ELF-1 (cell line): ENCODE results near the gene LRRC46.

Experiments
- DNase-seq: peaks from one replicate; pipeline ENCODE4 v3.0.0-alpha.2; 2016; ENCODE audit warnings: low read depth, low spot score

Gene LRRC46

DNA sequence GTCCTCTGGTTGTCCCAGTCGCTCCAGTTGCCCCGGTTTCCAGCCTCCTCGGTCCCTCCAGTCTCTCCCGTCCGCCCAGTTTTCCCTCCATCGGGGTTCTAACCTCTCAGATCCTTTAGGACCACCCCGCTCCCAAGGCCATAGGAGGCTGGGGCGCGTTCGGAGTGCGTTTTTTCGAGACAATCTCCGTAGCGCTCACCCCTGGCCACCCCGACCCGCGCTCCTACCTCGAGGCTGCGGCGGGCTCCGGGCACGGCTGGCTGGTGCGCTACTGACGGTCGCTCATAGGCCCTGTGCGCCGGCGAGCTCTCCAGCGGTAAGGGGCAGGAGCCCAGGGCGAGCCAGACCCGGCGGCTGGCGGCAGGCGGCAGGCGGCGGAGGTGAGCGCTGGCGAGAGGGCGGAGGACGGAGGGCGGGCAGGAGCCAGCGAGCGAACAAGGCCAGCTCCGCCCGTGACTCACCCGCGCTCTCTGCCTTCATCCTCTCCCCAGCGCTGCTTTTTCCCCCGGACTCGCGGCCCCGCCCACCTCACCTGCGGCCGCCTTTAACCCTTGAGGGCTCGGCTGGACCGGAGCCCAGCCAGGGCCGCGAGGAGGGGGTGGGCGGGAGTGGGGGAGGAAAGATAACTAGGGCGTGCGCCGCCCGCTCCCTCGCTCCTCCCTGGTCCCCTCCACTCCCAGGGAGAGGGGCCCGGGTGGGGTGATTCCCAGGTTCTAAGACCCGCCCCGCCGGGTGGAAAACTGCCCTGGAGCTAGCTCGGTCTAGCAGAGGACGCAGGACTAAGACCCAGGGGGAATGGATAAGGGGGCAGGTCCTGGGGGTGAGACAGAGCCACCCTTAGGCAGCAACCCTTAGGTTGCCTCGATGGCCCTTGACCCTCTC lies 19.5 kb downstream of the LRRC46 start, which contains the start of gene SP6:
SP6 (minus strand) TSS at position 472 of the 882 bp plus-strand sequence. CDS start 2,734 bp downstream, outside the sequence.
- peak; percentile 93 for DNase-seq

DNA sequence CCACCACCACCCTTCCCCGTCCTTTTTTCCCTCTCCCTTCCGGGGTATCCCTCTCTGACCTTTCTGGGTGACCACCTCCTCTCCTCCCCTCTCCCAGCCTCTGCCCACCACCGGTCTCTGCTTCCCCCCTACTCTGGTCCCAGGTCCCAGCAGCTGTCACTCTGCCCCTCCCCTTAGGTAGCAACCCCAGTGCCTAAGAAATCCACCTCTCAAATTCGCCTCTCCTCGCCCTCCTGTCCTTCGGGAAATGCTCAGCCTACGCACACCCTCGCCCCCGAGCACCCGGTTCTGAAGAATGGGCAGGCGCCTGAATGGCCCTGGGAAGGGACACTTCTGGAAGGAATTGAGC lies 20.3 kb downstream of the LRRC46 start:
- no peak for DNase-seq

DNA sequence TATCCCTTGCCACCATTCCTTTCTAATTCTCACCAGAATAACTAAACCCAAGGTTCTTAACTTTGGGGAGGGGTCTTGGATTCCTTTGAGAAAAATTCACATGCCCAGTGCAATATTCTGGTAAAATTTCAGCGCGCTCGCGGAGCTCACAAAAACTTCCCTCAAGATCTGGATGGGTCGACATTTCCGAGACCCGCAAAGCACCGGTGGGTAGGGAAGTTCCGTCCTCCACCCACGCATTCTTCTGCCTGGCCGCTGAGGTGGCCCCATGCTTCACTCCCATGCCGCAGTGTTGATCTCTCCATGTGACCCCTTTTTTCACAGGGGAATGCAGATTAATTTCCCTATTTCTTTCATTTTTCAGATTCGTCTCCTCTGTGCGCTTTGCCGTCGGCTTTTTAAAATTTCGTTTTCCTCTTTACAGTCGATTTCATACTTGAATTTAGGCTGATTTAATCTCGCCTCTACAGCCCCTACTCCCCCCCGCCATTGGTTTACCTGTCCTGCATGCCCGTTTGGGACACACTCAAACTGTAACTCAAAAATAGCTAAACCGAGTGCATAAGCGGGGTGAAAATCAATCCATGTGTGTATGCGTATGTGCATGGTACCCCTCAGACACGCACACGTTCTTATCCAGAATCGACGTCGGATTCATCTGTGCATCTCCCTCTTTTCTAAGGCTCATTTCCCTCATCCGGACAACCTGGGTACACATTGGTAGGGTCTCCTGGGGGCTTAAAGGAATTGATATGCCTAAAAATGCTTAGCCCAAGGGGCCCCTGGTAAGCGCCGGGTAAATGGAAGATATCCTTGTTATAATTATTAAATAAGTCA lies 20.9 kb downstream of the LRRC46 start:
- DNase-seq = no peak

DNA sequence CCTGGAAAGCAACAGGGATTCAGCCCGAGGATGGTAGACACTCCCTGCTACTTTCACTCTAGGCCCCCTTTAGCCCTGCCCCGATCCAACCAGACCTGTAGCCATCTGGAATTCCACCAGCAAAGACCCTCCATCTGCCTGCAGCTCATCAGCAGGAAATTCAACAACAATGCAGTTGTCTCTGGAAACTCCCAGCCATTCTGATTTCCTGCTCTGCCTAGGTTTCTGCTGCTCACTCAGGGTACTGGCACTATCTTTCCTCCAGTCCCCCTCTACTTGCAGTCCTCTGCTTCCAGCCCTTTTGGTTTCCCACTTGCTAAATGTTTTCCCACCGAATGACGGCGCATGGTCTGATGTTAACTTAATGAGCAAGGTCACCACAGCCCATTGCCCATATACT lies 22.1 kb downstream of the LRRC46 start:
- DNase-seq = no peak

DNA sequence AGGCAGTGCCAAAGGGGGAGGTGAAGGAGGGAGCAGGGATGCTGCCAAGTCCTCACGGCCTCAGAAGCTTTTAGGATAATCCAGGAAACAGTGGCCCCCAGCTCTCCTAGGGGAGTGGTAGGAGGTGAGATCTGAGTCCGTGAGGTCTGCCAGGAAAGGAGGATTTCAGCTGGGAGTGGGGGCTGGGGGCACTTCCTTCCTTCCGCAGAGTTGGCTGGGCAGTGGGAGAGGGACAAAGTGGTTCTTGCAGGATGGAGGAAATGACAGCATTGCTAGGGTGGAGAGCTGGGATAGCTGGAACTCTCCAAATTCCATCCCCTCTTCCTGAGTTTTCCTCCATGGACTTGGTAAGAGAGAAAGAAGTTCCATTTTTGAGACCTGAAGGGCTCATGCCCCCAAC lies 24.3 kb downstream of the LRRC46 start:
- no peak for DNase-seq

DNA sequence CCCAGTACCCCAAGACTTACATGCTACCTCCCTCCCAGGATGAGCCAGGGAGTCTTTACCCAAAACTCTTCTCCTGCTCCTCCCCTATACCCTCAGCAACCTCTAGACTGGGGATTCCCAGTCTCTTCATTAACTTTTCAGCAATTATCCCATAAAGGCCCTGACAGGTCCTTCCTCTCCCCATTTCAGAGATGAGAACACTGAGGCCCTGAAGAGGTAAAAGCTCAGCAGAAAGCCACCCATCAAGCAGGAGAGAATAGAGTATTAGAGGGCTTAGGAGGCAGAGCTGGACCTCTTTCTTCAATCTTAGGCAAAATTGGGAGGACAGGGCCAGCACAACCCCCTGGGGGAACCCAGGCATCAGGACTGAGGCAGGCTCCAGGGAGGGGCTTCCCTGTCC lies 25.4 kb downstream of the LRRC46 start:
- no peak for DNase-seq

DNA sequence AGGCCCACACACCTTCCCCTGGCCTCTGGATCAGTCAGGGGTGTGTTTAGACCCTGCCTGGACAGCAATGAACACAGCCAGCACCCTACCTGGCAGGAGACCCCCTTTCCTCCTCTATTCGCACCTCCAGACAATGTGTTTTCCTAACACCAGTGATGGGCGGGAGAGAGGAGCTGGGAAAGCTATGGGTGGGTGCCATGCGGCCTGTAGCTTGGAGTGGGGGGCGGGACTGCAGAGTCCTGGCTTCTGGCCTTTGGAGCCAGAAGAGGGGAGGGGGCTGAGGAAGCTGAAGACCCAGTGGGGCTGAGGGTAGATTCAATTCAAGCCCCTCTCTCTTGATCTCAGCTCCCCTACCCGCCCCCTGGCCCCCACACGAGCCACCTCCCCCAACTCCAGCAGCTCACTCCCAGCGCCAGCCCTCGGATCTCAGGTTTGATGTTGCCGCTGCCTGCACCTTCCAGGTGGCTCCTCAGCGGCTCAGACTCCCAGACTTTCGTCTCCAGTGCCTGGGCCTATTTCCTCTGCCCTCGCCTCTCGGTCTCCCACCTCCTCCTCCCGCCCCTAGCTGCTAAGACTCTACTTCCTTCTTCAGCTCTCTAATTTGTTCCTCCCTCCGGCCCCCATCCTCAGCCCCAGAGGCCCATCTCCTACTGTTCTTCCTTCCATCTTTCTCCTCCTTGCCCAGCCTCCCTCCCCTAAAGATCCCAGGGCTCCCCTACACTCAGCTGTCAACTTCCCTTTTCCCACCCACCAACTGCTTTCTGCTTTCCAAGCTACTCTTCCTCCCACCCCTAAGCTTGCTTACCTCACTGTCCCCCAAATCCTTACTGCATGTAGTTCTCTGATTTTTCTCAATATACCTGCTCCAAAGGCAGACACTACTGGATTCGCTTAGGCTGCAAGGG lies 26.3 kb downstream of the LRRC46 start:
- no peak for DNase-seq

DNA sequence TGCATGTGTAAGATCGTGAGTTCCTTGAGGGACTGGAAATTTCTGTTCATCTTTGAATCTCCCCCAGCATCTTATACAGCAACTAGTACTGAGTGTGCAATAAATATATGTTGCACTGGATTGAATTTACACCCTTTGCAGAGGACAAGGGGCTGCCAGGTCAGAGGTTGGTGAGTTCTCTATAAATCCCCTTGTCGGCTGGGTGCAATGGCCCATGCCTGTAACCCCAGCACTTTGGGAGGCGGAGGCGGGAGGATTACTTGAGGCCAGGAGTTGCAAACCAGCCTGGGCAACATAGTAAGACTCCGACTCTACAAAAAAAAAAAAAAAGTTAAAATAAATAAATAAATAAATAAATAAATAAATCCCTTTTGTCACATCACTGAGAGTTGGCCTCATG lies 28.9 kb downstream of the LRRC46 start:
- no peak for DNase-seq

DNA sequence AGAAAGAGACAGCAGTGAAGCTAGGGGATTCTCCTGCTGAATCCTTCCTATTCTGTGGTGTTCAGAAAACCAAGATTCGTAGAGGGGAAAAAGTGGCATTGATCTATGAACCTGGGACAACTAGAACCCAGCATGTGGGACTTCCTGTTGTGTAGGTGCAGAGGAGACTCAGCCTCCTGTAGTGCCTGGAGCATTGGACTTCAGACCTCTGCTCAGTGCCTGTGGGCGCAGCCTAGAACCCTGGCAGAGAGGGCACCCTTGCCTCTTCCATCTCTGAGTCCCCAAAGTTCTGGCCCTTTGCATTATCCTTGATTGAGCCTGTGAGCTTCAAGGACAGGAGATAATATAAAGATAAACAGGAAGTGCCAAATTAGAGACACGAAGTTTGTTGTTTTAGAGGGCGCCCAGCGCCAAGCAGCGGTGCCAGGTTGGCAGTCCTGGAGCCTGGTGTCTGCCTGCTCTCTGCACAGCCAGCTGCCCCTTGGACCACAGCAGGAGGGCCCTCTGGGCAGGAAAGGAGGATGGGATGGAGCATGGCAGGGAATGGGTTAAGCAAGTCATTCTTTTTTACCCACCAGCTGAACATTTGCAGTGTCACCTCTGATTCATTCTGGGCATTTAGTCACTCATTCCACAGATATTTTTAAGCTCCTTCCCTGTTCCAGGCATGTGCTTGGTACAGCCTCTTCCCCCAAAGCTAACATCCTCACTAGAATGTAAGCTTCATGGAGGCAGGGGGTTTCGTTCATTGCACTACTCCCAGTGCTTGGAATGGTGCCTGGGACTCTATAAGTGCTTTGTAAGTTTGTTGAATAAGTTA lies 31.4 kb downstream of the LRRC46 start:
- no peak for DNase-seq

DNA sequence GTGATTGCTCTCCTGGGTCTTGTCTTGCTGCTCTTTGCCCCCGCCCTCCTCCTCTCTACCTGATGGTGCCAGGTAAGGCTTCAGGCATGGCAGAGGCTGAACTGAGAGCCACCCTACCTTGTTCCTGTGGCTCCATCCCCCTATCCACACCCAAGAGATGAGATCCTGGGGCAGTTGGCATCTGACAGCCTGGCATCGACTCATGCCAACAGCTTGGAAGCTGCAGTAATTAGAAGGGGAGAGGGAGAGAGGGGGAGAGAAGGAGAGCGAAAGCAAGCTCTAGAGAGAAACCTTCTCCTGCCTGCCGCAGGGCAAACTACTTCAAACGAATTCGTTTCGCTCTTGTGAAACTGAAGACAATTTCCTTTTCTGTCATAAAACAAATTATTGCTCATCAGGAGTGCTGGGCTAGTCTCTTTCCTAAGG lies 33.3 kb downstream of the LRRC46 start:
- no peak for DNase-seq

DNA sequence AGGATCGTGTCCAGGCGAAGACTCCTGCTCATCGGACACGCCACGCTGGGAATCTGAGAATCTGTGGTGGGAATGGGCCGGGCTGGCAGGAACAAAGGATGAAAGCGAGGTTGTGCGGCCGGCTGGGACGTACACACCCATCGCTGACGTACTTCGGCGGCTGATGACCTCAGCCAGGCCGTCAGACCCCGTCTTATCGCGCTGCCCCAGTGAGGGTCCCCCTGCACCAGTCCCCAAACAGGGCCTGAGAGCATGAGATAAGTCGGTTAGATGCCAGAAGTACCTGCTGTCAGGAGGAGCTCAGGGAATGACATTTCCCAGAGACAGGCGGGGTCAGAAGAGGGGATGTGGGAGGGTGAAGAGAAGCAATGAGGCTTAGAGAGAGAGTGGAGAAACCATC lies 35.5 kb downstream of the LRRC46 start:
- DNase-seq = peak; percentile 80

DNA sequence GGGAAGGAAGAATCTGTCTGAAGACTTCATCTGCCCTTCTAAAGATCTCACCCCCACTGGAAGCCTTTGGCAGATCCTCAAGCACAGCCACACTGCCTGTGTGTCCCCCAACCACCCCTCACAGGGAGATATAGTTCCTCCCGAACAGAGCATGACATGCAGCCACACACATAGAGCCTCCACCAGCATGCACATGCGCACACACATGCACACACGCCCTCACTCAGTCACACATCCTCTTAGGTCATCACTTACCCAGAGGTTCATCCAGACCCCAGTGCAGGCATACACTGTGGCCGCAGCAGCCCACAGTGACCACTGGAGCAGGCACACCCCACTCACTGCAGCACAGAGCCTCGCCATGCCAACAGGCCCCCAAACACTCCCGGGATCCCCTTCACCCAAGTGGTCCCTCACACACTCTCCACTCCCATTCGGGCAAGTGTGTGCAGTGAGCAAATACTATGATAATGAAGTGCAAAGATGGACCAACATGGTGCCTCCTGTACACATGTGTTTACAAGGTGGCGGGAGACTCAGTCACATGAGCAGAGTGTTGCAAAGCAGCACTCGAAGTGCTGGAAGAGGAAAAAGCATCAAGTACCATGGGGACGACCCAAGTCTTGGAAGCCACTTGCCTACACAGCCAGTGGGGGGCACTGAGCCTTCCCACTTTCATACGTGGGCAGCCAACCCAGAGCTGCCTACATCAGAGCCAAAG lies 36.5 kb downstream of the LRRC46 start:
- no peak for DNase-seq

DNA sequence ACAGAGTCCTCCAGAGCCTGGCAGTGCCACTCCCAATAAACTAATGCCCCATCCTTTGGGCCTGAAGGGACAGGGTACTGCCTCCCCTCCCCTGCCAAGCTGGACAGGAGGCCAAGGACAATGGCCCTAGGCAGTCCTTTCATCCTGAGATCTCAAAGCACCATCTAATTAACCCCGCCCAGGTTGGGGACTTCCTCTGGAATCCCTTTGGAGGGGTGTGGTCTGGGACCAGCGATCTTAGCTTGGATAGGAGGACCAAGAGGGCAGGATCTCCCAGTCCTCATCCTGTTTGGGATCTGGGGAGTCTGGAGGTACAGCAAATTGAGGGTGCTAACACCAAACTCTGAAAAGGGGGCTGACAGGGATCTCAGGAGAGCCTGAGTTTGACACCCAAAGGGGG lies 37.6 kb downstream of the LRRC46 start:
- peak; percentile 79 for DNase-seq

DNA sequence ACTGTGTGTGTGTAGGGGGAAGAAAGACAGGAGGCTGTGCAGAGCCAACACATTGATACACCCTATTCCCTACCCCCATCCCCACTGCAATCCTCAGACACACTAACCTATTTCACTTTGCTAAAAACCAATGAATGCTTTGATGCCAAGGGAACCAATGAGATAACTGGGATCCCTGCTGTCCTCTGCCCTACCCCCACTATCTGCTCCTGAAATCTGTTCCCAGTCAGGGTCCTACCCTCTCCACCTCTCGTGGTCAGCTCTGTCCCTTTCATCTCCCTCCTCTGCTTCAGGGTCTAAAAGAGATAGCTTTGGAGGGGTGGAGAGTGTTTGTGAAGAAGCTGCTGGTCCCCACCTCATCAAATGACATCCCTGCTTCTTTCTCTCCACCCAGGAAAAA lies 38.6 kb downstream of the LRRC46 start:
- peak; percentile 66 for DNase-seq

DNA sequence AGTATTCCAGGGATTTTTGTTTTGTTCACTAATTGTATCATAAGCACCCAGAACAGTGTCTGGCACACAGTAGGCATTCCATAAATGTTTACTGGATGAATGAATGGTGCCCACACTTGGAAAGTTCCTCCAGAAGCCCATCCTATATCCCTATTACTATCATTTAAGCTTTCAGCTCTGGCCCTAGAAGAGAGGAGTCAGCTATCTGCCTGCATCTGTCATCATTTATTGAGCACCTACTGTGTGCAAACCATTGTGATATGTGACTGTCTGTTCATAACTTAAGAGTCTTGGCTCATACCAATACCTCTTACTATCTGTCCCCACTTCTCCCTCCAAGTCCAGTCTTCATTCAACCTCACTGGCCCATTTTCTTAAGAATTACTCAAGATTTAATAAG lies 39.6 kb downstream of the LRRC46 start:
- DNase-seq = no peak

DNA sequence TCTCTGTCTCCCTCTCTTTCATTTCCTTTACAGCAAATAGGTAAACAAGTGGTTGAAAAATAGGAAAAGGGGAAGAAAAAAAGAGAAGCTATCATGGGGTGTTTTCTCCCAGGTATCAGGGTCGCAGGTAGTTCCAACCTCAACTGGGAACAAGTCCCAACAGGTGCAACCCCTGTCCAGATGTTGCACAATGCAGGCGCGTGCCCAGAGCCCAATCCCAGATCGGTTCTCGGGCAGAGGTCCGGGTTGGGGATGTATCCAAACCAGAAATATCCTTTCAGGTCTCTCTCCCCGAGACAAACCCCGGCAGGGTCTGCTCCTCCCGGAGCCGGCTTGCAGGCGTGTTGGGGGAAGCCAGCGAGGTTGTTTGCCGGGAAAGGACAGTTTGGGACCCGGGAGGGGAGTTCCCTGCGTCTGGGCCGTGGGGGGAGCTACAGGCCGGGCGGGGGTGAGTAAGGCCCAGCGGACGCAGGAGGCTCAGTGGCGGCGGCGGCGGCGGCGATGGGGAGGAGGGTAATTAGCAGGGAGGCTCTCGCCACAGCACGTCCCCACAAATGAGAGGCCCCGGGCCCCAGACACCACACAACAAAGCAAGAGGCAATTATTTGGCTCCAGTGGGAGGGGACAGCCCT lies 40.7 kb downstream of the LRRC46 start:
- peak; percentile 70 for DNase-seq

DNA sequence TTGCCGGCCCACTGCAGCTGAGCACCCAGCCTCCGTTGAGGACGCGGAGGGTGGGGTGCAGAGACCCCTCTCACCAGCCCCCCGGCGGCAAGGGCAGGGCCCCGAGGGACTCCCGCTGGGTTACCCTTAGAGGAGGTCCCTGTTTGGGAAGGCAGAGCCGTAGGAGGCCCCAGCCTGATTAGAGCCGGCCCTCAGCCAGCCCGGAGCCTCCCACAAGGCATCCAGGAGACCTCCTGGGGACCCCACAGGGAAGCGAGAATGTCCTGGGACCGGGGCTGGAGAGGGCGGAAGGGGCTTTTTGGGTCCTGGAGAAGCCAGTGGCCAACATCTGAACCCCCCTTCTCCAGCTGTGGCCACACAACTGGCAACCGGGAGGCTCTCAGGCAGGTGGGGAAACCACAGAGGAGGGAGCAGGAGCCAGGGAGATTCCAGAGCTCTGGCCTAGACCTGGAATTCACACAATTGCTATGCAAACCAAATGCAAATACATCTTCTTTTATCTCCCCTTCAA lies 41.2 kb downstream of the LRRC46 start:
- peak; percentile 54 for DNase-seq

DNA sequence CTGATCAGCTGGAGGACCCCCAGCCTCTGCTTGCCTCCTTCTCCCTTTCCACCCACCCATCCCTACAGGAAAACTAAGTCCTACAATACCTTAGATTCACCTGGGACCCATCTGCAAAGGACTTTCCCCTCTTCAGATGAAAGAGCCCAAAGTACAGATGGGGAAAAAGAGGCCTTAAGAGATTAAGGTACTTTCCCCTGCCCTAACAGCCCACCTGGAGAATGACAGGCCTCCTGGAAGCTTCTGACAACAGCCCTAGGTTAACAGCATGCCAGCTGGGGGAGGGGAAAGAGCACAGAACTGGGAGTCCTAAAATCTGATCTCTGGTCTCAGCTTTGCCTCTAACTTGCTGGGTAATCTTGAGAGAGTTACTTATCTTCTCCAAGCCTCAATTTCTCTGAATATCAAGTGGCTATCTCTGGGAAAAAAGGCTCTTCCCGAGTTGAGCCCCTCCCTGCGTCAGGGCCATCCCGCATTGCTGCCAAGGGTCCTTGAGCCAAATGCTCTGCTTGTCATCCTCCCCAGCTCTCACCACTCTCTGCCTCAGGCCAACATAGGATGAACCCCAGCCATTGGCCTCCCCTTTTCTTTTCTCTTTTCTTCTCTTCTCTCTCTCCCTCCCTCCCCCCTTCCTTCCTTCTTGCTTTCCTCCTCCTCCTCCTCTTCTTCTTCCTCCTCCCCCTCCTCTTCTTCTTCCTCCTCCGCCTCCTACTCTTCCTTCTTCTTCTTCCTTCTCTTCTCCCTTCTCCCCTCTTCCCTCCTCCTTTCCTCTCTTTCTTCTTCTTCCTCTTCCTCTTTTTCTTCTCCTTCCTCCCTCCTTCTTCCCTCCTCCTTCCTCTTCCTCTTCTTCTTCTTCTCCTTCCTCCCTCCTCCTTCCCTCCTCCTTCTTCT lies 42.0 kb downstream of the LRRC46 start:
- peak; percentile 23 for DNase-seq
